Measurements from ENCODE around the gene ROR2. TPM values are rescaled to one million over a fixed set of nuclear protein-coding genes. Genes with fewer than 3 reads are reported as not detected.

The ROR2 gene
- total RNA-seq, 1 donor from 2014 or later = 14.9 TPM

DNA sequence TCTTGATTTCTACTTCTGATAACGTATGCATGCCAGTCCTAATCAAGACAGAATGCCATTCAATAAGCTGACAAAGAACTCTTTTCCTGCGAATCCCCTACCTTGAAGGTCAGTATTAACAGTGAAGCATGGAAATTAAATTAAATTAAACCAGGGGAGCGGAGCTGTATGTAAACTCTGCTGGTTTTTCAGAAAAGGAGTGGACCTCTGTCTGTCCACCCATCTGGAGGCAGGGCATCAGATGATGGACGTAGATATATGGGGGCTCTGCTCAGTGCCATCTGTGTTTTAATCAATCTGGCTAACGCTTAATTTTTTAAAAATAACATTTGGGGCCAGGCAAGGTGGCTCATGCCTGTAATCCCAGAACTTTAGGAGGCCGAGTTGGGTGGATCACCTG lies 101.9 kb downstream of the ROR2 start:
- Mint-ChIP-seq H3K36me3 (ENCODE audit: low read depth) (no peaks in the 10 kb centered on the region), H3K27ac (ENCODE audit: unreplicated experiment) (no peak overlapping the region), H3K27me3 (ENCODE audit: low read depth) (no peaks in the 10 kb centered on the region), H3K9me3 (no peaks in the 10 kb centered on the region), H3K4me1 (peaks cover 51% of the 10 kb centered on the region), H3K4me3 (no peak overlapping the region)
- TF ChIP-seq, protein P1, sequence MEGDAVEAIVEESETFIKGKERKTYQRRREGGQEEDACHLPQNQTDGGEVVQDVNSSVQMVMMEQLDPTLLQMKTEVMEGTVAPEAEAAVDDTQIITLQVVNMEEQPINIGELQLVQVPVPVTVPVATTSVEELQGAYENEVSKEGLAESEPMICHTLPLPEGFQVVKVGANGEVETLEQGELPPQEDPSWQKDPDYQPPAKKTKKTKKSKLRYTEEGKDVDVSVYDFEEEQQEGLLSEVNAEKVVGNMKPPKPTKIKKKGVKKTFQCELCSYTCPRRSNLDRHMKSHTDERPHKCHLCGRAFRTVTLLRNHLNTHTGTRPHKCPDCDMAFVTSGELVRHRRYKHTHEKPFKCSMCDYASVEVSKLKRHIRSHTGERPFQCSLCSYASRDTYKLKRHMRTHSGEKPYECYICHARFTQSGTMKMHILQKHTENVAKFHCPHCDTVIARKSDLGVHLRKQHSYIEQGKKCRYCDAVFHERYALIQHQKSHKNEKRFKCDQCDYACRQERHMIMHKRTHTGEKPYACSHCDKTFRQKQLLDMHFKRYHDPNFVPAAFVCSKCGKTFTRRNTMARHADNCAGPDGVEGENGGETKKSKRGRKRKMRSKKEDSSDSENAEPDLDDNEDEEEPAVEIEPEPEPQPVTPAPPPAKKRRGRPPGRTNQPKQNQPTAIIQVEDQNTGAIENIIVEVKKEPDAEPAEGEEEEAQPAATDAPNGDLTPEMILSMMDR (conservative IDR thresholded peaks at IDR 0.05) = no peak
- no peak for DNase-seq (ENCODE audit: low read depth, low spot score)

DNA sequence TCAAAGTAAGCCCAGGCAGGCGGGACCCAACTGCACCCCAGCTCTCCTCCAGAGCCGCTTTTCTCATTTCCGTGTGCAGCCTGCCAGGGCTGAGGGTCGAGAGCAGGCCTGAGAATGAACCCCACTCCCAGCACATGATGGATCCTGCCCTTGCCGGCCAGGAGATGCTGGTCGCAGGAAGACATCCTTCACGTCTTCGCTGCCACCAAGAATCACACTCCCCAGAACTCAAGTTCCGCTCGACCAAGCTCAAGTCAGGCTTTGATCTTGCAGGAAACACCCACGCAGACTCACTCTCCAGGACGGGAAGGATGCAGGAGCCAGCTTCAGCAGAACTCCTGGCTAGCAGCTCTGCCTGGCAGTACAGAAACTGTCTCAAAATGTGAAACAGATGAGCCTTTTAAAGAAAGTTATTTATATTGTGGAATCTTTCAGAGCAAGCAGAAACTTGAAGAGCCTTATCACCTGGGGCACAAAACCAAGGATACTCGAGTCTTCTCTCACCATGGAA lies 102.4 kb downstream of the ROR2 start:
- Mint-ChIP-seq H3K27ac (ENCODE audit: unreplicated experiment) (peak overlapping the region; percentile 46), H3K4me3 (no peak overlapping the region), H3K36me3 (ENCODE audit: low read depth) (no peaks in the 10 kb centered on the region), H3K4me1 (peaks cover 48% of the 10 kb centered on the region), H3K27me3 (ENCODE audit: low read depth) (no peaks in the 10 kb centered on the region), H3K9me3 (no peaks in the 10 kb centered on the region)
- TF ChIP-seq, protein P1 (conservative IDR thresholded peaks at IDR 0.05) = no peak
- no peak for DNase-seq (ENCODE audit: low read depth, low spot score)

DNA sequence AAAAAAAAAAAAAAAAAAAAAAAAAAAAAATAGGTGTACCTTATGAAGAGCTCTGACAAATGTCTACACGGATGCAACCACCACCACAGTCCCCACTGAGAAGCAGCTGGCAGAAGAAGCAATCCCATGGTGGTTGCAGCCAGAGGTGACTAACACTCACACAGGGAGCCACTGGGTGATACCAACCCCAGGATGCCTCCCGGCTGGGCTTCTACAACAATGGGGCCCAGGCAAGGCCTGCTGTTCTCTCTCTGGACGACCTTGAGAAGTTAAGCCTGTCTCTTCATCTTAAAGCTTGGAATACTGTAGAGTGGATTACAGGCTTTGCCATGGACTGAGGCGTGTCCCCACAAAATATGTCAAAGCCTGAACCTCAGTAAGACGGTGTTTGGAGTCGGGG lies 104.1 kb downstream of the ROR2 start:
- H3K27ac Mint-ChIP-seq (ENCODE audit: unreplicated experiment) = no peak overlapping the region
- H3K9me3 Mint-ChIP-seq = no peaks in the 10 kb centered on the region
- no peak overlapping the region for H3K4me3 Mint-ChIP-seq
- H3K4me1 Mint-ChIP-seq = peaks cover 51% of the 10 kb centered on the region
- no peaks in the 10 kb centered on the region for H3K27me3 Mint-ChIP-seq (ENCODE audit: low read depth)
- TF ChIP-seq, protein P1 (conservative IDR thresholded peaks at IDR 0.05) = no peak
- H3K36me3 Mint-ChIP-seq (ENCODE audit: low read depth) = no peaks in the 10 kb centered on the region
- no peak for DNase-seq (ENCODE audit: low read depth, low spot score)

DNA sequence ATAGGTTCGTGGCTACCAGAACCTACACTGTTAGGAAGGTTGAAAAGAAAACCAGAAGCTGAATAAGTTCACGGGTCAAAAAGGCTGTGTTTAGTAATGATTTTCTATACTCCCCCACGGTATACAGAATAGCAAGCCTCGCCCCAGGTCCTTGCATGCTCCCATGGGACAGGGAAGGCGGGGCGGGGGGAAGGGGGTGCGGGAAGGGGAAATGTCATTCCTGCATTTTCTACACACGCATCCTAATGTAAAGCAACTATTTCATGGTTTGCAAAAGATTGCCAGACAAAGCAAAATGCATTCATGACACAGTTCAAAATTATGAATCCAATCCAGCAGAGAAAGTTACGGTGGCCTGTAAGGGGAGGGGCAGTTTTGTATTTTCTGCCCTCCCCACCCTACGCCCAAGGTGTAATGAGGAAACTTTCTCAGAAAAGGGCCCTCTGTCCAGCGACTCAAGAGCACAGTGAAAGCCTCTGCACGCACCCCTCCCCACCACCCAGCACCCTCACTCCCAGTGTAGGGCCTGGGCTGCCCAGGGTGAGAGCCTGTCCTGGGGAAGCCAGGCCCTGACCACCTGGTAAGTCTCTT lies 105.2 kb downstream of the ROR2 start:
- H3K36me3 Mint-ChIP-seq (ENCODE audit: low read depth) = no peaks in the 10 kb centered on the region
- TF ChIP-seq, protein P1 (conservative IDR thresholded peaks at IDR 0.05) = no peak
- no peak for DNase-seq (ENCODE audit: low read depth, low spot score)
- H3K4me1 Mint-ChIP-seq = peaks cover 58% of the 10 kb centered on the region
- H3K9me3 Mint-ChIP-seq = no peaks in the 10 kb centered on the region
- peak overlapping the region; percentile 74 for H3K27ac Mint-ChIP-seq (ENCODE audit: unreplicated experiment)
- no peak overlapping the region for H3K4me3 Mint-ChIP-seq
- no peaks in the 10 kb centered on the region for H3K27me3 Mint-ChIP-seq (ENCODE audit: low read depth)

- Mint-ChIP-seq H3K4me1 (peaks cover 62% of the 10 kb centered on the region), H3K9me3 (no peaks in the 10 kb centered on the region)
- TF ChIP-seq, protein P1 (conservative IDR thresholded peaks at IDR 0.05) = no peak
Observed at GRCh38 chr9:91844190-91844589, 105.8 kb downstream of the ROR2 start.

More at GRCh38 chr9:91844190-91844589, 105.8 kb downstream of the ROR2 start:
- no peak for DNase-seq (ENCODE audit: low read depth, low spot score)
- peak overlapping the region; percentile 55 for H3K4me3 Mint-ChIP-seq
- H3K27me3 Mint-ChIP-seq (ENCODE audit: low read depth) = no peaks in the 10 kb centered on the region
- H3K36me3 Mint-ChIP-seq (ENCODE audit: low read depth) = no peaks in the 10 kb centered on the region
- H3K27ac Mint-ChIP-seq (ENCODE audit: unreplicated experiment) = peak overlapping the region; percentile 74

Data from neural crest cell (in vitro differentiated cells).